GM21515 (cell line): ENCODE data around the gene GGA3.
"Not testable (repeated sequence)": the region's sequence is repeated elsewhere in the genome, so short reads cannot be mapped to it uniquely, and the experiment has no call there.

Source experiments
- ATAC-seq: cut with Tn5 transposase; IDR thresholded peaks from one replicate; pipeline ENCODE4 v1.9.1; 2021; ENCODE audit not compliant: unreplicated experiment

GGA3 gene, protein sequence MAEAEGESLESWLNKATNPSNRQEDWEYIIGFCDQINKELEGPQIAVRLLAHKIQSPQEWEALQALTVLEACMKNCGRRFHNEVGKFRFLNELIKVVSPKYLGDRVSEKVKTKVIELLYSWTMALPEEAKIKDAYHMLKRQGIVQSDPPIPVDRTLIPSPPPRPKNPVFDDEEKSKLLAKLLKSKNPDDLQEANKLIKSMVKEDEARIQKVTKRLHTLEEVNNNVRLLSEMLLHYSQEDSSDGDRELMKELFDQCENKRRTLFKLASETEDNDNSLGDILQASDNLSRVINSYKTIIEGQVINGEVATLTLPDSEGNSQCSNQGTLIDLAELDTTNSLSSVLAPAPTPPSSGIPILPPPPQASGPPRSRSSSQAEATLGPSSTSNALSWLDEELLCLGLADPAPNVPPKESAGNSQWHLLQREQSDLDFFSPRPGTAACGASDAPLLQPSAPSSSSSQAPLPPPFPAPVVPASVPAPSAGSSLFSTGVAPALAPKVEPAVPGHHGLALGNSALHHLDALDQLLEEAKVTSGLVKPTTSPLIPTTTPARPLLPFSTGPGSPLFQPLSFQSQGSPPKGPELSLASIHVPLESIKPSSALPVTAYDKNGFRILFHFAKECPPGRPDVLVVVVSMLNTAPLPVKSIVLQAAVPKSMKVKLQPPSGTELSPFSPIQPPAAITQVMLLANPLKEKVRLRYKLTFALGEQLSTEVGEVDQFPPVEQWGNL

DNA sequence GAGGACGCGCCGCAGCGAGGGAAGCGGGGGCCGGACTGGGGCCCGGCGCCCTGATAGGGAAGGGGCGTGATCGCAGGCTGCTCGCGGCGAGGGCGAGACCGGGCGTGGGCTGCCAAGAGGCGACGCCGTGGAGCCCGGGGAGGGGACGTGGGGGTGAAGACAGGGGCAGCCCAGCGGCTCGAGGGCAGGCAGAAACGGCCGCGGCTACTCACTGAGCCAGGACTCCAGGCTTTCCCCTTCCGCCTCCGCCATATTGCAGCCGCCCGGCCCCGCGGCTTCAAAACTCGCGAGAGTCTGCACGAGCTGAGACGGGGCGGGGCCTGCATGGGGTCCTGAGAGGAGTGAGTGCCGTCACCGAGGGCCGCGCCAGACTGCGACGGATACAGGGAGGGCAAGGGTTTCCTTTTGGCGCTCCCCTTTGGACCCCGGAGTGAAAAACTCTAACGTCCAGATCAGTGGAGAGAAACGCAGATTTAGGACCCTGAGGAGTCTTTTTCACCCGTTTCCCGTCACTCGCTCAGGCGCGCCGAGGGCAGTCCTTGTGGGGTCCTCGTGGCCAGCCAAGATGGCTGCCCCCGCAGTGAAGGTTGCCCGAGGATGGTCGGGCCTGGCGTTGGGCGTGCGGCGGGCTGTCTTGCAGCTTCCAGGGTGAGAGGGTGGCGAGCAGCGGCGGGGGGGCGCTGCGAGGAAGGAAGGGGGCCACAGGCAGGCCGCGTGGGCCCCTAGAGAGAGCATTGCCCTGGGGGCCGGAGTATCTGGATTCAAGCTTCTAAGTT, at the start of gene GGA3, which contains the start of gene MRPS7:
Gene GGA3 (minus strand): TSS at position 271 of the 776 bp plus-strand sequence. CDS start 19 bp downstream, at position 252.
Gene MRPS7 (plus strand): TSS at position 544 of the 776 bp plus-strand sequence. CDS start 22 bp downstream, at position 566.
- peak; percentile 81 for ATAC-seq

DNA sequence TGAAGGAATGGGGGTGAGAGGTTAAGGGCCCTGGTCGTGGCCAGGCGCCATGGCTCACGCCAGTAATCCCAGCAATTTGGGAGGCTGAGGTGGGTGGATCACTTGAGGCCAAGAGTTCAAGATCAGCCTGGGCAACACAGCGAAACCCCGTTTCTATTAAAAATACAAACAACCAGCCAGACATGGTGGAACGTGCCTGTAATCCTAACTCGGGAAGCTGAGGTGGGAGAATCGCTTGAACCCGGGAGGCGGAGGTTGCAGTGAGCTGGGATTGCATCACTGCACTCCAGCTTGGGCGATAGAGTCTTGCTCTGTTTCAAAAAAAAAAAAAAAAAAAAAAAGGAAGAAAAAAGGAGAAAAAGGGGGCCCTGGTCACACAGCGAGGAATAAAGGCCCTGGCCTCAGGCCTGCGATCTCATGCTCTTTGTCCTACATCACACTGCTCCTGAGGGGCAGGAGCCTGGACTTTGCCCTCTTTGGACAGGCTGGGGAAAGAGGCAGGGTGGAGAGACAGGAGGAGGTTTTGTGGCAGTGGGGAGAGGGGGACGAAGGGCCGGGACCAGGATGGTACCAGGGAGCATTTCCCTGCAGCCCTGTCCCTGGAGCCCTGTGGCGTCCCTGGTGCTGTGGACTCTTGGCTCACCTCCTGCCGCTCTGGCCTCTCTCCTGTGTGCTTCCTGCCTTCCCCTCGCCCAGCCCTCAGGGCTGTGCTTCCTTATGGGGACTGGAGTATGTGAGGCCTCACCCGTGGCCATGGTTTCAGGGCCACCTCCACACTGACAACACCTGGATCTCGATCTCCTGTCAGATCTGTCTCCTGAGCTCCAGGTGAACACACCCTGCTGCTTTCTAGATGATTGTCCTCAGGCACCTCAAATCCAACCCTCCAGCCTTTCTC, 47.6 kb upstream of the GGA3 start:
- no peak for ATAC-seq

DNA sequence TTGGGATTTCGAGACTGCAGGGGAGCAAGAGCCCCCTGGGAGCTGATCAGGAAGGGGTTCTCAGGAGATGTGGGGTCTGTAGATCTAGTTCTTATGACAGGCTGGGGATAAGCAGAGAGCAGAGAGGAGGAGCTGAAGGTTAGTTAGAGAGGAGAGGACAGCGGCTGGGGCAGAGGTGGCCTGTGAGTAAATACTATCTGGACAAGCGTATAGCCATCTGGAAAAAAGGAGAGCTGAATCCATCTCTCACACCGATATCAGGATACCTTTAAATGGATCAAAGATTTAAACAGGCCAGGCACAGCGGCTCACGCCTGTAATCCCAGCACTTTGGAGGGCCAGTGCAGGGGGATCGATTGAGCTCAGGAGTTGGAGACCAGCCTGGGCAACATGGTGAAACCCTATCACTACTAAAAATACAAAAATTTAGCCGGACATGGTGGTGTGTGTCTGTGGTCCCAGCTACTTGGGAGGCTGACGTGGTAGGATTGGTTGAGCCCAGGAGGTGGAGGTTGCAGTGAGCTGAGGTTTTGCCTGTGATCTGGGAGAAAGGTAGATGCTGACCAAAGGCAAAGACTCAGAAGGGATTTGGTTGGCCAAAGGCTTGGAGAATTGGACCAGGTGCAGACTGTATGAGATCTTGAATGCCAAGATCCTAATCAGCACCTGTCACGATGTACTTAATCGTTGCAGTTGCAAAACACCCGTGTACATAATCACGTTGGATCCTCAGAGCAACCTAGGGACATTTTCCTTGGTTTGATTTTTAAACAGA, 46.7 kb upstream of the GGA3 start:
- no peak for ATAC-seq

DNA sequence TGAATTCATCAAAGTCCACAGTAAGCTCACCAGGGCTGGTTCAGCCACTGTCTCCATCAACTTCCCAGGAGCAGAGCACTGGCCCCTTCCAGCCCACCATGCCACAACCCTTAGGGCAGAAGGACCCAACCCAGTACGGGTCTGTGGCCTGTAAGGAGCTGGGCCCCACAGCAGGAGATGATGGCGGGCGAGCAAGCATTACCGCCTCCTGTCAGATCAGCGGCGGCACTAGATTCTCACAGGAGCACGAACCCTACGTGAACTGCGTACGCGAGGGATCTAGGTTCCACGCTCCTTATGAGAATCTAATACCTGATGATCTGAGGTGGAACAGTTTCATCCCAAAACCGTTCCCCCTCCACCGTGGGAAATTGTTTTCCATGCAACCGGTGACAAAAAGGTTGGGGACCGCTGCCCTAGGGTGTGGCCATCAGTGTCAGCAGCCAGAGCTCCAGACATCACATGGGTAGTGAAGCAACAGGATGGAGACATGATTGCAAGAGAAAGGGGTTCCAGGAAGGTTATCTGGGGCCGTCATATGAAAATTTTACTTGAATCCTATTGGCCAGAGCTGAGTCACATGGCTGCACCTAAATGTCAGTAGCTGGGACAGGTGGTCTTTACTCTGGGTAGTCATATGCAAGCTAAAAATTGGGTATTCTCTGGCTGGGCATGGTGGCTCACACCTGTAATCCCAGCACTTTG, 40.2 kb upstream of the GGA3 start:
- ATAC-seq: no peak

DNA sequence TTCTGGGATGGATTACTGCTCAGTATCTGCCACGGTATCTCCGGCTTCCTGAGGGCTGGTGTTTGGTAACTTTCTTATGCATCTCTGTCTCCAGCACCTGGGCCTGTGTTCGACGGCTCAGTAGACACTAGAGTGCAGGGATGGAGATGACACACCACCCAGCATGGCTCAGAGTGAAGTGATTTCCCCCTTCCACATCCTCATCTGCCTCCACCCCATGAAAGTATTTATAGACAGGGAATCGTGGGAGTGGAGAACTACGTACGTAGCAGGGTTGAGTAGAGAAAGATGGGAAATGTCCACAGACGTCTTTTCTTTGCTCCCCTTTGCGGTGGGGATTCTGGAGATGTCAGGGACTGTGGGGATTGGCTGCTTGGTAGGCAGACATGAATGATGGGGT, 39.6 kb upstream of the GGA3 start:
- no peak for ATAC-seq

DNA sequence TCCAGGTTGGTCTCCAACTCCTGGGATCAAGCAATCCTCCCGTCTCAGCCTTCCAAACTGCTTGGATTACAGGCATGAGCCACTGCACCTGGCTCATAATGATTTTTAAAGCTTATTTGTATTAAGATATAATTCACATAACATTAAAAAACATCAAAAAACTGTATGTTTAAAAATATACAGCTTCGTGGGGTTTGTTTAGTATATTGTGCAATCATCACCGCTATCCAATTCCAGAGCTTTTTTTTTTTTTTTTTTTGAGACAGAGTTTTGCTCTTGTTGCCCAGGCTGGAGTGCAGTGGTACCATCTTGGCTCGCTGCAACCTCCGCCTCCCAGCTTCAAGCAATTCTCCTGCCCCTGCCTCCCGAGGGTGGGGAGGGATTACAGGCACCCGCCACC, 38.9 kb upstream of the GGA3 start:
- no peak for ATAC-seq

DNA sequence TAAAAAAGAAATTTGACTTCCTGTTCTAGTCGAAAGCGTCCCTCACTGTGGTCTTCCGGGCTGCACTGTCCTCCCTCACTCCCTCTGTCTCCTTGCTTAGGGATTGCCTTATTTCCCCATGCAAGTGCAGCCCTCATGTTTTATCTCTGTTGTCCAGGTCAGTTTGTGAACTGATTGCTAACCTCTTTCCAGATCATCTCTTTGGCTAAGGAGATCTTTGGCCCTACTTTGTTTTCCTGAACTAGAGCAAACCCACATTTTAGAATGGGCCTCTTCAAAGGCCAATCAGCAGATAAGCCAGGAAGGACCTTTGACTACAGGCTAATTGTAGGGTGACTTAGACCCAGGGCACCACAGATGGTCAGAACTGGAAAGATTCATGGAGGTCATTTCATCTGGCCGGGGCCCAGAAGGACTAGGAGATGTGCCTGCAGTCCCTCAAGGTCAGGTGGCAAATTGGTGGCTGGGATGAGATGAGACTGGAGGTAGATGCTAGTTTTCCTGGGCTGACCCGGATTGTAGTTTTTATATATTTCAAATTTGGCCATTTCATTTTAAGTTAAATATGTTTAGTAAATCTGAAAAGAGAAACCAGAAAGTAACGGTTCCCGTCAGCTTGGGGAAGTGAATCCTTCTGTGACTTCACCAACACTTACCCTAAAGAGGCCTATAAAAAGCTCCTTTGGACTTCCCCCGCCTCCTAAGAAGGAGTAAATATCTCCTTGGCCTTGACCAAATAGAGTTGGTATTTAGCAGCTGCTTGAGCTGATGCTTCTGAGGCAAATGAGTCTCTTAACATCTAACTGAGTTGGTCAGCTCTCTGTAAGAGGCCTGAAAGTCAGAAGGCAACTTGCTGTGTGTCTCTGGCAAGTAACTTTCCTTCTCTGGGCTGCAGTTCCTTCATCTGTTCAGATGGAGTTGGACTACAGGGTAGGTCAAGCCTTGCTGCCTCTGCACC, 34.1 kb upstream of the GGA3 start:
- peak; percentile 69 for ATAC-seq

DNA sequence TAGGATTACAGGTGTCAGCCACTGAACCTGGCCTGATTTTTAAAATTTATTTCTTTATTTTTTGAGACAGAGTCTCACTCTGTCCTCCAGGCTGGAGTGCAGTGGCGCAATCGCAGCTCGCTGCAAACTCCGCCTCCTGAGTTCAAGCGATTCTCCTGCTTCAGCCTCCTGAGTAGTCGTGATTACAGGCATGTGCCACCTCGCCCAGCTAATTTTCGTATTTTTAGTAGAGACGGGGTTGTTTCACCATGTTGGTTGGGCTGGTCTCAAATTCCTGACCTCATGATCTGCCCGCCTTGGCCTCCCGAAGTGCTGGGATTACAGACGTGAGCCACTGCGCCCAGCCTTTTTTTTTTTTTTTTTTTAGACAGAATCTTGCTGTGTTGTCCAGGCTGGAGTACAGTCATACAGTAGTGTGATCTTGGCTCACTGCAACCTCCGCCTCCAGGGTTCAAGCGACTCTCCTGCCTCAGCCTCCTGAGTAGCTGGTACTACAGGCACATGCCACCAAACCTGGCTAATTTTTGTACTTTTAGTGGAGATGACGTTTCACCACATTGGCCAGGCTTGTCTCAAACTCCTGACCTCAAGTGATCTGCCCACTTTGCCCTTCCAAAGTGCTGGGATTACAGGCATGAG, 31.5 kb upstream of the GGA3 start:
- not testable (repeated sequence) for ATAC-seq

DNA sequence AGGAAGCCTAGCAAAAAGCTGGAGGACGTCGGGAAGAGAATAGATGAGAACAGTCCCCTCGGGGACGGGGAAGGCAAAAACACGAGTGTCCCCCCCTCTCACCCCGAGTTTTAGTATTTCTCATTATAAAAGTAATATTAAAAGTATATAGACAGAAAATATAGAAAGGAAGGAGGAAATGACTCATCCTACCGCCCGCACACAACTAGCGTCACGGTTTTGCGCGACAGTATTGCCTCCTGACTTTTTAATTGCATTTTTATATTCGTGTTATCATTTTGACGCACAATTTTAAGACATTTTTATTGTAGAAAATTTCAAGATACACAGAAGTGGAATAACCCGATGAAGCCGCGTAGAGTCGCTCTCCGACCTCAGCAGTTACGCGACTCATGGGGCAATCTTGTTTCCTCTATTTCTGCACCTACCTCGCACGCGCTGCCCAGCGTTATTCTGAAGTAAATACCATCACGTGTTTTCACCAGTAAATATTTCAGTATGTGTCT, 28.5 kb upstream of the GGA3 start:
- peak; percentile 27 for ATAC-seq

DNA sequence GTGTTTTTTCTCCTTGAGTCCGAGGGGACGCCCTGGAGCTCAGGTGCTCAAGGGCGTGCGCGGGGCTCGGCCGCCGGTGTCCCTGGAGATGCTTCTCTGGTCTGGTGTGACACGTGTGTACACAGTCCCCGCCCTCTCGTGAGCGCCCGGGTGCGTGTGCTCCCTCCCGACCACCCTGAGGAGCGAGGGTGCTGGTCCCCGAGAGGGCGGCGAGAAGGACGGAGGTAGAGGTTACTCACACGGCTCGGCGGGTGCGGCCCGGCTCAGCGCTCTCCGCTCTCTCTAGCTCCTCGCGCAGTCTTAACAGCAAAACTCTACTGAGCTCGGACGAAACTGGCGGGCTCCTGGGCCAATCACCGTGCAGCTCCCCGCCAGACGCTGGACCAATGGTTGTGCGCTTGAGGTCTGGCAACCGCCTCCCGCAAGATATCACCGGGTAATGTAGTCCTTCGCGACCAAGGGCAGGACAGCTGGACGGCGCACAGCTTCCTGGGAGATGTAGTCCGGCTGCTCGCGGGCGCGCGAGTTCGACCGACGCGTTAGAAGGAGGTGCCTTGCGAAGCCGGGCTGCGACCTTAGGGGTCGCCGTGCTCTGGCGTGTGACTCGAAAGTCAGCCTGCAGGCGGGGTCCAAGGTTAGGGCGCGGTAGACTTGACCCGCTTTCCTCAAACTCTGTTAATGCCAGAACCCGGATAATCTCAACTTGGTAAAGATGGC, 27.9 kb upstream of the GGA3 start, which contains the start of gene SLC25A19:
Gene SLC25A19 (minus strand): TSS at position 319 of the 717 bp plus-strand sequence. CDS start 2,669 bp downstream, outside the sequence.
- ATAC-seq: peak; percentile 83

DNA sequence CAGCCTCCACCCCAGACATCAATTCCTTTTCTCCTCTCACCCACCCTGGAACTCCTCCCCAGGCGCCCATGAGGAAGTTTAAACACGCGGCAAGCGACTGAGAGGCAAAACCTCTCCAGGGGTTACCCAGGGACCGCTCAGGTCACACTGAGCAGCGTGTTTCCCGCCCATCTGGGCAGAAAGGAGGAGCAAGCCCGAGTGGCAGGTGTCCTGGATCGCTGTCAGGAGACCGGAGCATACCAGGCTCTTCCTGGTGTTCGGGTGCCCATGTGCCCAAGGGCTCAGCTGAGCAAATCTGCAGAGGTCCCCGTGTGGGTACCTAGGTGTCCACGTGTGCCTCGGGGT, 27.3 kb upstream of the GGA3 start:
- ATAC-seq: peak; percentile 3

DNA sequence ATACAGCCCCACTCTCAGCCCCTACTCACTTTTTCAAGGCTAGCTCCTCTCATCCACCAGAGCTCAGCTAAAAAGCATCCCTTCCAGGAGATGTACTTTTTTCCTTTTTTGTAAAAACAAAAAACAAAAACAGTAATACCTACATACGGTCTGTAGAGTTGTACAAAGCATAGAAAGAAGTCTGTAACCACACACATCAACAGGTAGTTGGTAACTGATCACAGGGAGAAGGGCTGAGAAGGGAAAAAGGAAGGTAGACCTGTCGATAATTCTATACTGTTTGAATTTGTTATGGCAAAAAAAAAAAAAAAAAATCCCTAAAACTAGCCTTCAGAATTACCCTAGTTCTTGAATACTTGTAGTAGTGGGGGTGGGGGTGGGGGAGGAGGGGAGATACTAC, 27.0 kb upstream of the GGA3 start:
- no peak for ATAC-seq

DNA sequence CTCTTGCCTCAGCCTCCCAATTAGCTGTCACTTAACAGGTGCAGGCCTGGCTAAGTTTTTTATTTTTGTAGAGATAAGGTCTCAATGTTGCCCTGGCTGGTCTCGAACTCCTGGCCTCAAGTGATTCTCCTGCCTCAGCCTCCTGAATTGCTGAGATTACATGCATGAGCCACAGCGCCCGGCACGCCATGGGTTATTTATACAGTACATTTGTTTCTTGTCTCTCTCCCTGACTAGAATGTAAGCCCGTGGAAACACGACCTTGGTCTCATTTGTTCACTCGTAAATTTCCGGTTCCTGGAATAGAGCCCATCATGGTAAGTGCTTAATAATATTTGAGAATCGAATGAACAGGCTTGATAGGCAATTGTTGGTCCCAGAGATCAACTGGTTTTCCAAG, 25.8 kb upstream of the GGA3 start:
- ATAC-seq: no peak

DNA sequence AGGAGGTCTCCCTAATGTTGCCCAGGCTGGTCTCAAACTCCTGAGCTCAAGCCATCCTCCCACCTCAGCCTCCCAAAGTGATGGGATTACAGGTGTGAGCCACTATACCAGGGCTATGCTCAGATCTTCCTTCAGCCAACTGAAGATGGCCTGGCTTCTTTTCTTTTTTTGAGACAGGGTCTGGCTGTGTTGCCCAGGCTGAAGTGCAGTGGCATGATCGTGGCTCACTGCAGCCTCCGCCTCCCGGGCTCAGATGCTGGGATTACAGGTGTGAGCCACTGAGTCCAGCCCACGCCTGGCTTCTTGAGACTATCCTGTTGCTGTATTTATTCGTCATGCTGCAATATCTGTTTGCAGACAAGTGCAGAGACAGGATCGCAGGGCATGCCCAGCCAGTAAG, 23.7 kb upstream of the GGA3 start:
- ATAC-seq: no peak

DNA sequence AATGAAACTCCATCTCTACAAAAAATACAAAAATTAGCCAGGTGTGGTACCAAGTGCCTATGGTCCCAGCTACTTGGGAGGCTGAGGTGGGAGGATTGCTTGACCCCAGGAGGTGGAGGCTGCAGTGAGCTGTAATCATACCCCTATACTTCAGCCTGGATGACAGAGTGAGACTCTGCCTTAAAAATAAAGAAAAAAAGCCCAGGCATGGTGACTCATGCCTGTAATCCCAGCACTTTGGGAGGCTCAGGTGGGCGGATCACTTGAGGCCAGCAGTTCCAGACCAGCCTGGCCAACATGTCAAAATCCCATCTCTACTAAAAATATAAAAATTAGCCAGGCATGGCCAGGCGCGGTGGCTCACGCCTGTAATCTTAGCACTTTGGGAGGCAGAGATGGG, 18.8 kb upstream of the GGA3 start:
- not testable (repeated sequence) for ATAC-seq

DNA sequence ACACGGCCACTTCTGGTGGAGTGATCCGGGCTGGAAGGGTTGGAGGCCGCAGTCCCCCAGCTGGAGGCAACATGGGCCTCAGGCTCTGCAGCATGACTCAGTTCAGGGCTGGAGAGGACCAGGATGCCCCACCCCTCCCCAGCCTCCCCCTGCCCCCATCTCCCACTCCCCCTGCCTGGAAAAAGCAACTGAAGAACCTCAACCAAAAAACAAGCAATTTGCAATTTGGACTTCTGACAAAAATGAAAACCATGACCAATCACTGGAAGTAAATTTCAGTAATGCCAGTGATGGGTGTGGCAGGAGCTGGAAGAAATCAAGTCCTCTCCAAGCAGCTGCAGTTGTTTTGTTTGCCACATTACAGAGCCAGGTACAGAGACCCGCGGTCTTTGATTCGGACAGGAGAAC, 16.3 kb upstream of the GGA3 start:
- no peak for ATAC-seq
